Gastroesophageal sphincter (tissue), 3 donors: Measurements from ENCODE around the gene OST4.

ENCODE experiments used
- CTCF ChIP-seq, 4 experiments: fragments of 200-600 bp in 2 of 4; fragments of 450-650 bp in 2 of 4; sonication (generic) in 1 of 4; IDR thresholded peaks; one replicate each; pipeline ENCODE4 v1.5.1; 2017 to 2019; ENCODE audit warnings: antibody characterized with exemption in 4 of 4, mild to moderate bottlenecking in 2 of 4, moderate library complexity in 2 of 4
- EP300 ChIP-seq: sonication (generic); formaldehyde crosslinking; IDR thresholded peaks from one replicate; pipeline ENCODE4 v1.6.1; 2017; ENCODE audit warnings: antibody characterized with exemption, mild to moderate bottlenecking
- POLR2A ChIP-seq, 2 donors: fragments of 450-650 bp; IDR thresholded peaks; one replicate each; pipeline ENCODE4 v1.6.1; 2017; ENCODE audit warnings: antibody characterized with exemption in 2 of 2, mild to moderate bottlenecking in 2 of 2, moderate library complexity in 1 of 2

DNA sequence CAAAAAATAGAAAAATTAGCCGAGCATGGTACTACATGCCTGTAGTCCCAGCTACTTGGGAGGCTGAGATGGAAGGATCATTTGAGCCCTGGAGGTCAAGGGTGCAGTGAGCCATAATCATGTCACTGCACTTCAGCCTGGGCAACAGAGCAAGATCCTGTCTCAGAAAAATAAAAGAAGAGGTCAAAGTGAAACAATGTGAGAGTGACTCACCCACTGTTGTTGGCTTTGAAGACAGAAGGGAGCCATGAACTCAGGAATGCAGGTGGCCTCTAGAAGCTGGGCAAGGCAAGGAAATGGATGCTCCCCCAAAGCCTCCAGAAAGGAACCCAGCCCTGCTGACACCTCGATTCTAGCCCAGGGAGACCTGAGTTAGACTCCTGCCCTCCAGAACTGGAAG is 42.4 kb downstream of the OST4 start:
- TF ChIP-seq CTCF (IDR thresholded peaks at IDR 0.05) (no peak), EP300 (no peak), POLR2A (IDR thresholded peaks at IDR 0.05) (no peak)
